T-helper 2 cell treated with Interferon-gamma antibody and Interleukin-4, amounts not matched to agents 5 μg/mL and 100 μg/mL, for 36 hours (primary cell): ENCODE results near the gene ETFA.

Experiments
- DNase-seq: peaks from one replicate; pipeline ENCODE4 v3.0.0; 2021; ENCODE audit warnings: low spot score
- H3K27ac Mint-ChIP-seq: one replicate; pipeline ENCODE4 v1.8.0; 2021; ENCODE audit warnings: mild to moderate bottlenecking, mixed read lengths
- H3K27me3 Mint-ChIP-seq: one replicate; pipeline ENCODE4 v1.8.0; 2021; ENCODE audit warnings: low read depth, mixed read lengths
- H3K36me3 Mint-ChIP-seq: one replicate; pipeline ENCODE4 v1.8.0; 2021; ENCODE audit warnings: low read depth, mixed read lengths
- H3K4me1 Mint-ChIP-seq: one replicate; pipeline ENCODE4 v1.8.0; 2021; ENCODE audit warnings: low read depth, mixed read lengths
- H3K4me3 Mint-ChIP-seq: one replicate; pipeline ENCODE4 v1.8.0; 2022; ENCODE audit warnings: mild to moderate bottlenecking, moderate library complexity, mixed read lengths
- H3K9me3 Mint-ChIP-seq: one replicate; pipeline ENCODE4 v1.8.0; 2021; ENCODE audit warnings: mixed read lengths

The ETFA gene

GRCh38 chr15:76189106-76189505 is 122.2 kb downstream of the ETFA start:
- Mint-ChIP-seq H3K4me1 (peaks cover 9% of the 10 kb centered on the region), H3K4me3 (no peak overlapping the region), H3K9me3 (no peaks in the 10 kb centered on the region), H3K27ac (no peak overlapping the region), H3K36me3 (no peaks in the 10 kb centered on the region), H3K27me3 (peaks cover 44% of the 10 kb centered on the region)
- DNase-seq = no peak

- no peaks in the 10 kb centered on the region for H3K36me3 Mint-ChIP-seq
- H3K27me3 Mint-ChIP-seq = peaks cover 44% of the 10 kb centered on the region
- DNase-seq = no peak
- no peaks in the 10 kb centered on the region for H3K9me3 Mint-ChIP-seq
- no peak overlapping the region for H3K4me3 Mint-ChIP-seq
- peaks cover 9% of the 10 kb centered on the region for H3K4me1 Mint-ChIP-seq
- no peak overlapping the region for H3K27ac Mint-ChIP-seq
These were observed 124.1 kb downstream of the ETFA start for GRCh38 chr15:76187163-76187562.

- Mint-ChIP-seq H3K27me3 (peaks cover 51% of the 10 kb centered on the region), H3K4me1 (peaks cover 15% of the 10 kb centered on the region), H3K9me3 (no peaks in the 10 kb centered on the region), H3K36me3 (no peaks in the 10 kb centered on the region), H3K27ac (no peak overlapping the region), H3K4me3 (no peak overlapping the region)
- no peak for DNase-seq
These were observed 125.6 kb downstream of the ETFA start for GRCh38 chr15:76185716-76186115.

GRCh38 chr15:76184650-76185035 is 126.6 kb downstream of the ETFA start:
- no peak overlapping the region for H3K4me3 Mint-ChIP-seq

GRCh38 chr15:76183930-76184649 is 127.2 kb downstream of the ETFA start:
- no peaks in the 10 kb centered on the region for H3K36me3 Mint-ChIP-seq
- no peak overlapping the region for H3K27ac Mint-ChIP-seq
- peaks cover 45% of the 10 kb centered on the region for H3K27me3 Mint-ChIP-seq
- H3K4me3 Mint-ChIP-seq = no peak overlapping the region
- no peak for DNase-seq
- no peaks in the 10 kb centered on the region for H3K9me3 Mint-ChIP-seq
- H3K4me1 Mint-ChIP-seq = peaks cover 10% of the 10 kb centered on the region

More at GRCh38 chr15:76184650-76185035, 126.6 kb downstream of the ETFA start:
- no peak for DNase-seq
- Mint-ChIP-seq H3K9me3 (no peaks in the 10 kb centered on the region), H3K27me3 (peaks cover 46% of the 10 kb centered on the region), H3K27ac (no peak overlapping the region), H3K36me3 (no peaks in the 10 kb centered on the region), H3K4me1 (peaks cover 10% of the 10 kb centered on the region)

- DNase-seq = peak; percentile 55
- Mint-ChIP-seq H3K27me3 (peaks cover 50% of the 10 kb centered on the region), H3K4me3 (peak overlapping the region; percentile 15), H3K9me3 (no peaks in the 10 kb centered on the region), H3K27ac (peak overlapping the region; percentile 1), H3K4me1 (peaks cover 10% of the 10 kb centered on the region), H3K36me3 (no peaks in the 10 kb centered on the region)
These were observed 129.6 kb downstream of the ETFA start for GRCh38 chr15:76181705-76182107.

GRCh38 chr15:76180321-76180720 is 130.9 kb downstream of the ETFA start:
- H3K4me1 Mint-ChIP-seq = peaks cover 10% of the 10 kb centered on the region
- no peaks in the 10 kb centered on the region for H3K9me3 Mint-ChIP-seq
- H3K4me3 Mint-ChIP-seq = no peak overlapping the region
- DNase-seq = no peak
- H3K36me3 Mint-ChIP-seq = no peaks in the 10 kb centered on the region
- no peak overlapping the region for H3K27ac Mint-ChIP-seq
- H3K27me3 Mint-ChIP-seq = peaks cover 44% of the 10 kb centered on the region

GRCh38 chr15:76179023-76179422 is 132.2 kb downstream of the ETFA start:
- no peak for DNase-seq
- no peaks in the 10 kb centered on the region for H3K9me3 Mint-ChIP-seq
- H3K36me3 Mint-ChIP-seq = no peaks in the 10 kb centered on the region
- H3K4me3 Mint-ChIP-seq = no peak overlapping the region
- peaks cover 10% of the 10 kb centered on the region for H3K4me1 Mint-ChIP-seq
- peaks cover 39% of the 10 kb centered on the region for H3K27me3 Mint-ChIP-seq
- no peak overlapping the region for H3K27ac Mint-ChIP-seq

- Mint-ChIP-seq H3K27ac (no peak overlapping the region), H3K4me3 (no peak overlapping the region), H3K27me3 (peaks cover 37% of the 10 kb centered on the region), H3K4me1 (peaks cover 10% of the 10 kb centered on the region), H3K9me3 (no peaks in the 10 kb centered on the region), H3K36me3 (no peaks in the 10 kb centered on the region)
- DNase-seq = no peak
These were observed 132.8 kb downstream of the ETFA start for GRCh38 chr15:76178296-76179000.

GRCh38 chr15:76177491-76178040 is 133.7 kb downstream of the ETFA start:
- no peaks in the 10 kb centered on the region for H3K9me3 Mint-ChIP-seq
- DNase-seq = no peak
- H3K4me1 Mint-ChIP-seq = peaks cover 10% of the 10 kb centered on the region
- H3K4me3 Mint-ChIP-seq = no peak overlapping the region
- H3K27me3 Mint-ChIP-seq = peaks cover 44% of the 10 kb centered on the region
- H3K27ac Mint-ChIP-seq = no peak overlapping the region
- no peaks in the 10 kb centered on the region for H3K36me3 Mint-ChIP-seq

GRCh38 chr15:76176487-76177085 is 134.7 kb downstream of the ETFA start:
- Mint-ChIP-seq H3K4me3 (no peak overlapping the region), H3K4me1 (peaks cover 5% of the 10 kb centered on the region), H3K27ac (no peak overlapping the region), H3K36me3 (no peaks in the 10 kb centered on the region), H3K9me3 (no peaks in the 10 kb centered on the region), H3K27me3 (peaks cover 40% of the 10 kb centered on the region)
- DNase-seq = no peak

GRCh38 chr15:76176059-76176458 is 135.2 kb downstream of the ETFA start:
- H3K27me3 Mint-ChIP-seq = peaks cover 37% of the 10 kb centered on the region
- H3K4me3 Mint-ChIP-seq = no peak overlapping the region
- H3K9me3 Mint-ChIP-seq = no peaks in the 10 kb centered on the region
- DNase-seq = no peak
- H3K36me3 Mint-ChIP-seq = no peaks in the 10 kb centered on the region
- H3K4me1 Mint-ChIP-seq = no peaks in the 10 kb centered on the region
- H3K27ac Mint-ChIP-seq = no peak overlapping the region

- H3K27me3 Mint-ChIP-seq = peaks cover 35% of the 10 kb centered on the region
- no peaks in the 10 kb centered on the region for H3K9me3 Mint-ChIP-seq
- no peak overlapping the region for H3K4me3 Mint-ChIP-seq
- no peak overlapping the region for H3K27ac Mint-ChIP-seq
- DNase-seq = no peak
- H3K4me1 Mint-ChIP-seq = no peaks in the 10 kb centered on the region
- no peaks in the 10 kb centered on the region for H3K36me3 Mint-ChIP-seq
These were observed 135.8 kb downstream of the ETFA start for GRCh38 chr15:76175442-76175841.

GRCh38 chr15:76174654-76175053 is 136.6 kb downstream of the ETFA start:
- no peak overlapping the region for H3K4me3 Mint-ChIP-seq
- no peak for DNase-seq
- H3K27me3 Mint-ChIP-seq = peaks cover 30% of the 10 kb centered on the region
- no peaks in the 10 kb centered on the region for H3K9me3 Mint-ChIP-seq
- H3K4me1 Mint-ChIP-seq = no peaks in the 10 kb centered on the region
- H3K36me3 Mint-ChIP-seq = no peaks in the 10 kb centered on the region
- H3K27ac Mint-ChIP-seq = no peak overlapping the region
